Measurements from ENCODE around the gene CDK6. TPM values are rescaled to one million over a fixed set of nuclear protein-coding genes. Genes with fewer than 3 reads are reported as not detected.

The CDK6 gene
- total RNA-seq, 2 experiments from 2014 or later = 130 to 138 TPM

GRCh38 chr7:92631067-92631849 is 205.1 kb downstream of the CDK6 start:
- intact Hi-C loops (cut with micrococcal nuclease) = loop anchor here (2.0 kb wide), 1 partner anchor 182 kb away; no protein-coding TSS in a partner anchor
- H3K36me3 Mint-ChIP-seq (ENCODE audit: low read depth) = peaks cover 39% of the 10 kb centered on the region
- peaks cover 80% of the 10 kb centered on the region for H3K4me1 Mint-ChIP-seq (ENCODE audit: low read depth)
- ATAC-seq (peak; percentile 85), DNase-seq (peak; percentile 87)
- H3K27me3 Mint-ChIP-seq = no peaks in the 10 kb centered on the region
- H3K9me3 Mint-ChIP-seq = peaks cover 1% of the 10 kb centered on the region
- peak overlapping the region; percentile 35 for H3K4me3 Mint-ChIP-seq
- ChIA-PET POLR2A (interaction anchor here (0.7 to 2.4 kb wide), 14 partner anchors 11 to 205 kb away, joined by 3 to 12 read pairs (median 5); partner anchors contain the start of gene CDK6), CTCF (interaction anchor here (0.9 to 3.9 kb wide), 10 partner anchors 10 to 207 kb away, joined by 3 to 25 read pairs (median 4); no protein-coding TSS in a partner anchor)
- peak overlapping the region; percentile 94 for H3K27ac Mint-ChIP-seq
- no peak for TF ChIP-seq CTCF (IDR thresholded peaks at IDR 0.05)

GRCh38 chr7:92629779-92630178 is 206.6 kb downstream of the CDK6 start:
- intact Hi-C loops (cut with micrococcal nuclease) = loop anchor here (2.0 kb wide), 1 partner anchor 183 kb away; no protein-coding TSS in a partner anchor
- POLR2A ChIA-PET = interaction anchor here (1.2 to 1.5 kb wide), 2 partner anchors 51 to 180 kb away, joined by 3 to 7 read pairs; no protein-coding TSS in a partner anchor
- ATAC-seq = no peak
- TF ChIP-seq CTCF (IDR thresholded peaks at IDR 0.05) = no peak
- Mint-ChIP-seq H3K27me3 (no peaks in the 10 kb centered on the region), H3K4me3 (no peak overlapping the region), H3K4me1 (ENCODE audit: low read depth) (peaks cover 79% of the 10 kb centered on the region), H3K9me3 (peaks cover 1% of the 10 kb centered on the region), H3K36me3 (ENCODE audit: low read depth) (peaks cover 43% of the 10 kb centered on the region), H3K27ac (peak overlapping the region; percentile 46)
- DNase-seq = no peak
- CTCF ChIA-PET = interaction anchor here (0.5 to 1.1 kb wide), 2 partner anchors 20 to 176 kb away, joined by 4 read pairs; no protein-coding TSS in a partner anchor

GRCh38 chr7:92627956-92628355 is 208.4 kb downstream of the CDK6 start:
- no peak for ATAC-seq
- H3K36me3 Mint-ChIP-seq (ENCODE audit: low read depth) = peaks cover 58% of the 10 kb centered on the region
- CTCF ChIA-PET = no interaction called here
- no peaks in the 10 kb centered on the region for H3K27me3 Mint-ChIP-seq
- peak overlapping the region; percentile 3 for H3K27ac Mint-ChIP-seq
- no peak for TF ChIP-seq CTCF (IDR thresholded peaks at IDR 0.05)
- intact Hi-C loops (cut with micrococcal nuclease) = no loop called here
- peaks cover 1% of the 10 kb centered on the region for H3K9me3 Mint-ChIP-seq
- no peak for DNase-seq
- peaks cover 77% of the 10 kb centered on the region for H3K4me1 Mint-ChIP-seq (ENCODE audit: low read depth)
- H3K4me3 Mint-ChIP-seq = no peak overlapping the region
- POLR2A ChIA-PET = no interaction called here

- ATAC-seq (no peak), DNase-seq (no peak)
- Mint-ChIP-seq H3K36me3 (ENCODE audit: low read depth) (peaks cover 70% of the 10 kb centered on the region), H3K27me3 (no peaks in the 10 kb centered on the region), H3K4me3 (no peak overlapping the region), H3K9me3 (peaks cover 1% of the 10 kb centered on the region), H3K27ac (peak overlapping the region; percentile 84), H3K4me1 (ENCODE audit: low read depth) (peaks cover 77% of the 10 kb centered on the region)
- no peak for TF ChIP-seq CTCF (IDR thresholded peaks at IDR 0.05)
- CTCF ChIA-PET = interaction anchor here (1.1 to 8.2 kb wide), 2 partner anchors 38 to 207 kb away, joined by 3 to 65 read pairs; no protein-coding TSS in a partner anchor
- intact Hi-C loops (cut with micrococcal nuclease) = no loop called here
- POLR2A ChIA-PET = no interaction called here
Observed at GRCh38 chr7:92626281-92626809, 210.0 kb downstream of the CDK6 start.

Measured in activated CD8-positive, alpha-beta T cell treated with anti-CD3 and anti-CD28 coated beads for 36 hours (primary cell).